GM19395 (cell line): ENCODE measurements around the gene MRPL10.

ENCODE experiments used
- ATAC-seq: cut with Tn5 transposase; IDR thresholded peaks from one replicate; pipeline ENCODE4 v1.9.1; 2021; ENCODE audit warnings: mild to moderate bottlenecking, moderate library complexity; ENCODE audit not compliant: unreplicated experiment

The MRPL10 gene

DNA sequence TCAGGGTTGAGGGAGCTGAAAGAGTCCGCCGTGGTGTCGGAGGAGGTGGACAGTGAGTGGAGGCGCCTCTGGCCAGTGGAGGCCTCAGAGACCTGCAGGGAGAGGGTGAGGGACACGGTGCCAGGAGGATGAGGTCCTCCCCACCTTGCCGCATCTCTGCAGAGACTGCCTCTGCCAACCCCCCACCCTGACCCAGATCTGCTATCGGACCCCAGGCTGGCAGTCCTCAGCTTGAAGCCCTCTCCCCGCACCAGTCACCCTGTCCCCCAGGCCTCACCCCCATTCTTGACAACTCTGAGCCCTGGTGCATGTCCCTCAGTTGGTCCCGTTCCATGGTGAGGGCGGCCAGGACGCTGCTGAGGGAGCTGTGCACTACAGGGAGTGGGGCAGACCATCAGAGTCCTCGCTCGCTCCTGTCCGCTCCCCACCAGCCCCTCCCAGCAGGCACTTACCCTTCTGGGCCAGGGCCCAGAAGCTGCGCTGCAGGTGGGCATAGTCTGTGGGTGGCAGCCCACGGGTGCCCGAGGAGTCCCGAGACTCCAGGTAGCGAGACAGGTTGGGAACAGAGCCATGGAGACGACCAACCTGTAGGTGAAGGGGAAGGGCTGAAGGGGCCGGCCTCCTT, 15.1 kb downstream of the MRPL10 start:
- no peak for ATAC-seq

GRCh38 chr17:47815106-47815918, 16.0 kb downstream of the MRPL10 start:
- no peak for ATAC-seq

DNA sequence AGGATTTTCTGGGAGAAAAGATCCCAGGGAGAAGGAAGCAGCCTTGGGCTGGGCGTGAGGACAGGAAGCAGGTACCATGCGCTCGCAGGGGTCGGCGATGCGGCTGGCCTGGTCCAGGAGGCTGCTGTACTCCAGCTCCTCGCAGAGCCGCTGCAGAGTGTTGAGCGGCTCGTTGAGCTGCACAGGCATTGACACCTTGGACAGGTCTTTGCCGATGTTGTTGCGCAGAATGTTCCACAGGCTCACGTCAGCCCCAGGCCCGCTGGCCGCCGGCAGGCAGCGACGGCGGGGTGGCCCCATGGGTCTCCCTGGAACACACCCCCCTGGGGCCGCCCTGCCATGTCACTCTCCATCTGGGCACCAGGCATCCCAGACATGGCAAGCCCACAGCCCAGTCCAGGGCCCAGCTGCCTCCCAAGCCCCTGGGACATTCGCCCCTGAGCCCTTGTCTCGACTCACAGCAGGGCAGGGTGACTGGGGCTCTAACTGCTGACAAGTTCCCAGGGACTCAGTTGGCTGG, 17.8 kb downstream of the MRPL10 start:
- ATAC-seq, result no peak

DNA sequence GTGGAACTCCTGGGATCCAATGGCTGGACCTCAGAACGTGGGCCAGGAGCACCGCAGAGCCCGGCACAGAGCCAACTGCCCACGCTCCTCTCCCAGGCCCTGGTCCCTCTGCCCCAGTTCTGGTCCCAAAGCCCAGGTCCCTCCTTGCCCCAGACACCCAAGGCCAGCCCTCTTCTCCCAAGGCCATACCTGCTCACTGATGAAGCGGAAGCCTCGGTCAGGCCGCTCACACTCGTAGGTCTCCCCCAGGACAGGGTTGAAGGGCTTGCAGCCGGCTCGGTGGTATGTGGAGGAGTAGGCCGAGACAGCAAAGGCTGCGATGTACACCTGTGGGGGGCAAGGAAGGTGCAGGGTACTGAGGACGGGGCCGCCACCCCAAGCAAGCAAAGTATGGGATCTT, 18.3 kb downstream of the MRPL10 start:
- ATAC-seq, result no peak

DNA sequence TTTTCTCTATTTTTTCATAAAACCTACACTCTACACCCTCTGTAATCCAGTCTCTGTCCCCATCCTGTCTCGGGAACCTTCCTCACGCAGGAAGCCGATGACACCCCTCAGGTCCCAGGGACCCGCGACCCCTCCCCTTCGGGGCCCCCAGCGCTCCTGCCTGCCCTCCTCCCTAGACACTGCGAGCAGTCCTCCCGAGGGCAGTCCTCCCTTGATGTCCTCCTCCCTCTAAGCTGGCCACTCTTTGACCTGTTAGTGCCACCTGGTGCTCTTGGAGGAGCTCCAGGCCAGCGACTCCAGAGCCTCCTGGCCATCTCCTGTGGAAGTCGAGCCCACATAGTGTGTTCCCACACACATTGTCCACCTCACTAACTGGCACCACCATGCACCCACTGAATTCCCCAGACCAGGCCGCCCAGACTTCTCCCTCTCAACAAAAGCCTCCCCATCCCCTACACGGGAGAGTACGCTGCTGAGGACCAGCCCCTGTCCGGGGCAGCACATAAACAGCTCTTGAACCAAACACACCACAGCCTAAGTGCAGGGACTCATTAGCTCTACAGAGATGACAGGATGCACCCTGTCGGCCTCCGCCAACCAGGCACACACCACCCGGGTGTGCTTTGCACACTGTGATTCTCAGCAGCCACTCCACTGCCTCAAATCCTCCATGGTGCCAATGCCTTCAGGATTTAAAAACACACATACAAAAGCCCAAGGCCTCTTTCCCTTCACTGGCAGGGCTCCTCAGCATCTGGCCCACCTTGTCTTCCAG, 19.0 kb downstream of the MRPL10 start:
- ATAC-seq, result no peak

- ATAC-seq, result no peak
These were observed 19.6 kb downstream of the MRPL10 start for GRCh38 chr17:47811709-47812108.

DNA sequence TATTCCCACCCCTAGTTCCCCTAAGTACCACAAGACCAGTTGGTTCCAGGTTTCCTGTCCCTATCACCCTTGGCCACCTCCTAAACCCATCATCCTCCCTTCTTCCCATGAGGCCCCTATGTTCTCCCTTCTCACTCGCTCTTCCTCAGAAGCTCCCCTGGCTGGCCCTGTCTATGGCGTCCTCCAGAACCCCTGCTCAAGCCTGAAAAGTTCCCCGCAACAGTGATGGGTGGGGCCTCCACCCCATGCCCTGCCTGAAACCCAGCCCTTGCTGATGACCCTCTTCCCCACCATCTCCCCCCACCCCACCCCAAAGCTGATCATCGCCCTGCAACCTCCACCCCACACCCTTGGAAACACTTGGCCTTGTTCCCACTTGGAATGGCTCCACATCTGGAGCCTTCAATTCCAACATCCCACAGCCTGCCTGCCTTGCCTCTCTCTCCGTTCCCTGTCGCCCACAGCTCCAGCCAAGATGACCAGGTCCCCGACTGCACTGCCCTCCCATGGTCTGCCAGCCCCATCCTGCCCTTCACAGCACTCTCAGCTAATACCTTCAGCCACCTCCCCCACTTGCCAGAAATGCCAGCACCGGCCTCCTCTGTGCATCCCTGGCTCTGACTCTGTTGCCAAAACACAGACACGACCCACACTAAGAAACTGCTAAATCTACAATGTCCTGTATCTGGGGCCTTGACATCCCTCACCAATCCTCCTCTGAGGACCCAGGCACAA, 20.3 kb downstream of the MRPL10 start:
- ATAC-seq, result no peak

- ATAC-seq, result no peak
These were observed 21.0 kb downstream of the MRPL10 start for GRCh38 chr17:47810200-47810821.

GRCh38 chr17:47808830-47809480, 22.4 kb downstream of the MRPL10 start:
- no peak for ATAC-seq

DNA sequence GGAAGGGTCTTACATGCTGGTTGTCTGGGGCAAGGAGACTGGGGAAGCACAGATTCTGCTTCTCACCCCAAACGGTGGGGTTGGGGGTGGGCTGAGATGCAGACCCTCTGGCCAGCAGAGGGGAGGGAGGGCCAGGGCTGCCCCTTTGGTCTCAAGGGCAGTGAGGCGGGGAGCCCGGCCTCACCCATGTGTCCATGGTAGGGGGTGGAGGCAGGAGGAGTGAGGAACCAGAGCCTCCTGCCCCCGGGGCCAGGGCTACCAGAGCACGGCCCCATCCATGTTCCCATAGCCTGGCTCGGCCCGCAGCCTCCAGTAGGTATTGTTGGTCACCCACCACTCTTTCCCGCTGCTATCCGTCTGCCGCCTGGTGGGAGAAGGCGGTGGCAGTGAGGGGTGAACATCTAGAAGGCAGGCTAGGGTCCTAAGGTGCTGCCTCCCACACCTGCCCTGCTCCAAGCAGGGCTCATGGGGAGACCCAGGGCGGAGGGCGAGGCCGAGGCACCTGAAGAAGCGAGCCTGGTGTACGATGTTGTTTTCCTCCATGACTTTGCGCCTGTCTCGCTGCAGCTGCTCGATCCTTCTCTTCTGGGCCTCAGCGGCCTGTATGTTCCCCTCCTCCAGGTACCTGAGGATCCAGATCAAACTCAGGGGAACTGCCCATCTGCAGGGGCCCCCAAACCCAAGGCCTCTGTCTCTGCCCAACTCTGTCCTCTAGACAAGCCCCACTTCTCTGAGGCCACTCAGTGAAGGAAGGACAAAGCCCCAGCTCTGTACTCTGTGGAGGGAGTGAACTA, 23.1 kb downstream of the MRPL10 start:
- no peak for ATAC-seq

GRCh38 chr17:47807421-47807820, 23.9 kb downstream of the MRPL10 start:
- no peak for ATAC-seq

- no peak for ATAC-seq
These were observed 24.5 kb downstream of the MRPL10 start for GRCh38 chr17:47806913-47807255.

DNA sequence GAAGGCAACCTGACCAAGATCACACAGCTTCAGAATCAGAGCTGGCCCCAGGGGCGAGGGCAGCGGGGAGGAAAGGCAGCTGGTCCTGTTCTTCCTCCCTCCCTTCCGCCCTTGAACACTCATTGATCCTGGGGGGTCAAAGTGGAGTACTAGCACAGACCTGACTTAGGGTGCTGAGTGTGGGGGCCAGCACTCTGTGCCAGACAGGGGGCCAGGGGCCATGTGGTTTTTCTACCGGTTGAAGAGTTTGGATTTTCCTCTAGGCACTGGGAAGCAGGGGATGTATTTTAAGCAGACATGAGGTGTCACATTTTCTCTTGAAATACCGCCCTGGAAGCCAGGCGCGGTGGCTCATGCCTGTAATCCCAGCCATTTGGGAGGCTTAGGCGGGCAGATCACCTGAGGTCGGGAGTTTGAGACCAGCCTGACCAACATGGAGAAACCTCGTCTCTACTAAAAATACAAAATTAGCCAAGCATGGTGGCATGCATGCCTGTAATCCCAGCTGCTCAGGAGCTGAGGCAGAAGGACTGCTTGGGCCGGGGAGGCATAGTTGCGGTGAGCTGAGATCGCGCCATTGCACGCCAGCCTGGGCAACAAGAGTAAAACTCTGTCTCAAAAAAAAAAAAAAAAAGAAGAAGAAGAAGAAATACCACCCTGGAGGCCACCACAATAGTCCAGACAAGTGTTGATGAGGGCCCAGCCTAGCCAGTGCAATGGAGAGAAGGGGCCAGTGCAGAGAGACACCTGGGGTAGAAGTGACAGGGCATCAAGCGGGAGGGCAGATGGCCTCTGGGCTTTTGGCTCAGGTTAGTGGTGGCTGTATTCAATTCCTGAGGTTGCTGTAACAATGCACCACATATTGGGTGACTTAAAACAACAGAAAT, 25.1 kb downstream of the MRPL10 start:
- ATAC-seq, result no peak

GRCh38 chr17:47804461-47804860, 26.9 kb downstream of the MRPL10 start:
- ATAC-seq, result no peak

GRCh38 chr17:47803751-47804150, 27.6 kb downstream of the MRPL10 start:
- no peak for ATAC-seq

GRCh38 chr17:47803201-47803600, 28.1 kb downstream of the MRPL10 start:
- no peak for ATAC-seq

GRCh38 chr17:47802341-47803022, 28.9 kb downstream of the MRPL10 start:
- ATAC-seq, result no peak

DNA sequence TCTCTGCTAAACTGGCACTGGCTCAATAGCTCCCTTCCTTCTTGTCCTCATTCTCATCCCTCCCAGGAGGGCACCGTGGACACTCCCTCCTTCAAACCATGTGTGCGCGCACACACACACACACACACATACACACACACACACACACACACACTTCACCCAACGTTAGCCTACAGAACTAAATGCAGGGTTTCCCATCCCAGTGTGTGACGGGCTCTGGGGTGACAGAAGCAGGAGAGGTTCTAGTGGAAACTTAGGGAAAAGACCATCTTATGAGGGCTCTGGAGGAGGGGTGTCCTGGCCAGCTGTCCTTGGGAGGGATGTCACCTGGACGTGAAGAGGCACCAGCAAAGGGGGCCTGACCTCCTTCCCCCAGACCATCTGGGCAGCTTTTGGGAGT, 29.4 kb downstream of the MRPL10 start:
- no peak for ATAC-seq
